Spinal cord (tissue), 10 donors: ENCODE measurements around the gene RNPEPL1. TPM values are rescaled to one million over a fixed set of nuclear protein-coding genes. Genes with fewer than 3 reads are reported as not detected.

Experiments used
- DNase-seq, 6 donors: peaks; one replicate each; pipeline versions ENCODE4 v3.0.0 to v3.0.0-alpha.2; 2013 to 2015; ENCODE audit warnings: low spot score in 6 of 6, low read depth in 4 of 6
- H3K27ac ChIP-seq: one replicate; pipeline ENCODE4 v1.5.1; 2013; ENCODE audit warnings: low read depth, low read length, control low read depth
- H3K27me3 ChIP-seq: one replicate; pipeline ENCODE4 v1.6.1; 2013; ENCODE audit warnings: low read length; ENCODE audit not compliant: control insufficient read depth, insufficient read depth
- H3K36me3 ChIP-seq: one replicate; pipeline ENCODE4 v1.6.1; 2013; ENCODE audit warnings: low read length; ENCODE audit not compliant: control insufficient read depth, insufficient read depth
- H3K4me1 ChIP-seq: one replicate; pipeline ENCODE4 v1.6.1; 2013; ENCODE audit warnings: low read length; ENCODE audit not compliant: control insufficient read depth, insufficient read depth
- H3K4me3 ChIP-seq: one replicate; pipeline ENCODE4 v1.5.1; 2013; ENCODE audit warnings: low read depth, low read length, control low read depth
- H3K9me3 ChIP-seq: one replicate; pipeline ENCODE4 v1.6.1; 2013; ENCODE audit warnings: low read length; ENCODE audit not compliant: control insufficient read depth, insufficient read depth
- WGBS: methylation state at CpG from one replicate; pipeline ENCODE4 v1.1.5; 2013; ENCODE audit warnings: missing lambda C conversion rate; ENCODE audit not compliant: insufficient coverage; 5-methylcytosine and 5-hydroxymethylcytosine counted together
- polyA plus RNA-seq, 2 donors: library from polyadenylated mRNA; unstranded; fragments of 120-200 nt; gene quantifications; one replicate each; pipeline ENCODE4 v1.2.1, GENCODE V29; 2013; ENCODE audit not compliant: insufficient read length in 2 of 2
- total RNA-seq, 2 donors: library from RNA; depleted of rRNA in 1 of 2; stranded (reverse); fragments of 120-200 nt in 1 of 2; fragments of >200 nt in 1 of 2; gene quantifications; one replicate each; pipeline versions ENCODE4 v1.2.3 to v1.2.4, GENCODE V29; 2013 to 2014
- donor health status: healthy.

The RNPEPL1 gene
- total and polyA plus RNA-seq, 4 donors = 11.3 to 41.8 (median 27.2) TPM

GRCh38 chr2:240603081-240603835 is 35.0 kb downstream of the RNPEPL1 start:
- no peak for DNase-seq
- 92% methylated on average over 14 of the region's 22 CpGs for WGBS

GRCh38 chr2:240603846-240604245 is 35.6 kb downstream of the RNPEPL1 start:
- Histone ChIP-seq H3K4me1 (peaks cover 9% of the 10 kb centered on the region), H3K36me3 (peaks cover 52% of the 10 kb centered on the region), H3K27ac (no peak overlapping the region), H3K4me3 (no peak overlapping the region), H3K27me3 (no peaks in the 10 kb centered on the region), H3K9me3 (no peaks in the 10 kb centered on the region)
- 97% methylated on average over 9 of the region's 10 CpGs for WGBS
- DNase-seq = no peak

More at GRCh38 chr2:240603081-240603835, 35.0 kb downstream of the RNPEPL1 start:
- peaks cover 9% of the 10 kb centered on the region for H3K4me1 ChIP-seq
- H3K9me3 ChIP-seq = no peaks in the 10 kb centered on the region
- no peak overlapping the region for H3K4me3 ChIP-seq
- H3K36me3 ChIP-seq = peaks cover 58% of the 10 kb centered on the region
- H3K27me3 ChIP-seq = no peaks in the 10 kb centered on the region
- H3K27ac ChIP-seq = no peak overlapping the region

GRCh38 chr2:240604291-240604938 is 36.1 kb downstream of the RNPEPL1 start:
- no peak overlapping the region for H3K27ac ChIP-seq
- DNase-seq = peak in 5 of 6 donors; percentile 15 to 80 (median 43)
- H3K4me1 ChIP-seq = peaks cover 9% of the 10 kb centered on the region
- H3K27me3 ChIP-seq = no peaks in the 10 kb centered on the region
- H3K9me3 ChIP-seq = no peaks in the 10 kb centered on the region
- 26% methylated on average over 8 of the region's 11 CpGs for WGBS
- peaks cover 46% of the 10 kb centered on the region for H3K36me3 ChIP-seq
- H3K4me3 ChIP-seq = no peak overlapping the region

- WGBS = 92% methylated on average over 15 of the region's 19 CpGs
- peaks cover 9% of the 10 kb centered on the region for H3K4me1 ChIP-seq
- DNase-seq = no peak
- H3K36me3 ChIP-seq = peaks cover 41% of the 10 kb centered on the region
- no peak overlapping the region for H3K27ac ChIP-seq
- no peaks in the 10 kb centered on the region for H3K9me3 ChIP-seq
- no peak overlapping the region for H3K4me3 ChIP-seq
- H3K27me3 ChIP-seq = no peaks in the 10 kb centered on the region
These were observed 36.8 kb downstream of the RNPEPL1 start for GRCh38 chr2:240604939-240605716.

- Histone ChIP-seq H3K4me3 (no peak overlapping the region), H3K9me3 (no peaks in the 10 kb centered on the region), H3K27ac (no peak overlapping the region), H3K36me3 (peaks cover 32% of the 10 kb centered on the region), H3K27me3 (no peaks in the 10 kb centered on the region), H3K4me1 (peaks cover 9% of the 10 kb centered on the region)
- no peak for DNase-seq
- 84% methylated on average over 11 of the region's 12 CpGs for WGBS
These were observed 37.8 kb downstream of the RNPEPL1 start for GRCh38 chr2:240605867-240606743.

- WGBS = 96% methylated on average over 6 of the region's 10 CpGs
- Histone ChIP-seq H3K4me1 (peaks cover 7% of the 10 kb centered on the region), H3K27ac (no peak overlapping the region), H3K36me3 (peaks cover 4% of the 10 kb centered on the region), H3K9me3 (no peaks in the 10 kb centered on the region), H3K4me3 (no peak overlapping the region), H3K27me3 (no peaks in the 10 kb centered on the region)
- DNase-seq = no peak
These were observed 43.4 kb downstream of the RNPEPL1 start for GRCh38 chr2:240611601-240612210.

- peaks cover 7% of the 10 kb centered on the region for H3K4me1 ChIP-seq
- H3K27ac ChIP-seq = no peak overlapping the region
- no peak for DNase-seq
- H3K36me3 ChIP-seq = peaks cover 4% of the 10 kb centered on the region
- no peak overlapping the region for H3K4me3 ChIP-seq
- no peaks in the 10 kb centered on the region for H3K27me3 ChIP-seq
- 93% methylated on average over 4 of the region's 4 CpGs for WGBS
- no peaks in the 10 kb centered on the region for H3K9me3 ChIP-seq
These were observed 45.5 kb downstream of the RNPEPL1 start for GRCh38 chr2:240613781-240614180.

- no peak overlapping the region for H3K27ac ChIP-seq
- H3K27me3 ChIP-seq = no peaks in the 10 kb centered on the region
- peaks cover 7% of the 10 kb centered on the region for H3K4me1 ChIP-seq
- H3K36me3 ChIP-seq = peaks cover 6% of the 10 kb centered on the region
- DNase-seq = no peak
- H3K4me3 ChIP-seq = no peak overlapping the region
- WGBS = 98% methylated on average over 7 of the region's 9 CpGs
- no peaks in the 10 kb centered on the region for H3K9me3 ChIP-seq
These were observed 46.1 kb downstream of the RNPEPL1 start for GRCh38 chr2:240614391-240614790.
